Astrocyte of the spinal cord (primary cell): ENCODE measurements around the gene ATF1.
A peak's percentile ranks its signal among the peaks of the same experiment; 100 is the strongest.

Experiments used
- DNase-seq: peaks from one replicate; pipeline ENCODE4 v3.0.0; 2011; ENCODE audit warnings: low read depth, low spot score
- H3K4me3 ChIP-seq: 2 replicates; pipeline ENCODE4 v1.5.1; 2011; ENCODE audit warnings: low read depth, mild to moderate bottlenecking, low read length, moderate library complexity
- CTCF ChIP-seq: IDR thresholded peaks from 2 replicates; pipeline ENCODE4 v1.5.1; 2012; ENCODE audit warnings: low read depth, mild to moderate bottlenecking, low read length, inconsistent platforms
- in situ Hi-C: cut with HindIII; loops from 2 replicates; pipeline ENCODE4 v1.10.0; 2017; ENCODE audit warnings: low sequenced_read_pairs

The ATF1 gene

GRCh38 chr12:50734409-50735263 is 29.3 kb upstream of the ATF1 start:
- H3K4me3 ChIP-seq, result no peak overlapping the region
- peak; percentile 19 for DNase-seq
- in situ Hi-C loops, result no loop called here
- peak; percentile 80 for TF ChIP-seq CTCF

- in situ Hi-C loops, result no loop called here
- TF ChIP-seq CTCF, result no peak
- no peak overlapping the region for H3K4me3 ChIP-seq
- no peak for DNase-seq
These were observed 24.3 kb upstream of the ATF1 start for GRCh38 chr12:50739611-50740010.

- H3K4me3 ChIP-seq, result no peak overlapping the region
- no peak for TF ChIP-seq CTCF
- in situ Hi-C loops, result no loop called here
- DNase-seq, result no peak
These were observed 23.6 kb upstream of the ATF1 start for GRCh38 chr12:50740307-50740706.

DNA sequence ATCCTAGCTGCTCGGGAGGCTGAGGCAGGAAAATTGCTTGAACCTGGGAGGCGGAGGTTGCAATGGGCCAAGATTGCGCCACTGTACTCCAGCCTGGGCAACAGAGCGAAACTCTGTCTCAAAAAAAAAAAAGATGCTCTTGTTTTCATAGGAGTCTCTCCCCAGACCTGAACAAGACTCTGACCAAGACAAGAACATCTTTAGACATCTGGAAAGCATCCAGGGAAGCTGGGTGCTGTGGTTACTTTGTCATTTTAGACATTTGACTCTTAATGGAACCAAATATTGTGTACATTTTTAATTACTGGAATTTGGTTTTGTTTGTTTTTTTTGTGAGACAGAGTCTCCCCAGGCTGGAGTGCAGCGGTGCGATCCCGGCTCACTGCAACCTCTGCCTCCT is 21.1 kb upstream of the ATF1 start:
- no peak for DNase-seq
- no peak overlapping the region for H3K4me3 ChIP-seq
- in situ Hi-C loops, result no loop called here
- no peak for TF ChIP-seq CTCF

DNA sequence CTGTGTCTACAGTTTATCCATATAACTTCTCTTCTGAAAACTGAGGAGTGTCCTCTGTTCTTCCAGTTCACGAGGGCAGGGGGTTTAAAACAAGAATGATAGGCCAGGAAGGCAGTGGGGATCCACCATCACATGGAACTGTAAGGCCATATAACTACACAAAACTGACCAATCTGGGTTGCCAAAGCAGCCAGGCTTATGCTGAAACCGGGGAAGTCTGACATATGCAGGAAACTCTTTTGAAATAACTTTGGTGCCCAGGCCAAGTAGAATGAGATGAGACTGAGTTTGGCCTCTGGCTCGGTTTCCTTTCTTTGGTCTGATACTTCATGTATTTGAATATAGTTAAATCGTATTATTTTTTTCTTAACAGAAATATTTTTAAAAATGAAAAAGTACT is 18.0 kb upstream of the ATF1 start:
- H3K4me3 ChIP-seq, result no peak overlapping the region
- no peak for DNase-seq
- no peak for TF ChIP-seq CTCF
- in situ Hi-C loops, result no loop called here

GRCh38 chr12:50746431-50746830 is 17.5 kb upstream of the ATF1 start:
- no peak overlapping the region for H3K4me3 ChIP-seq
- no peak for TF ChIP-seq CTCF
- in situ Hi-C loops, result no loop called here
- no peak for DNase-seq
